Measurements from ENCODE around the gene FHOD3. TPM values are rescaled to one million over a fixed set of nuclear protein-coding genes. Genes with fewer than 3 reads are reported as not detected.

Gene FHOD3
- total RNA-seq, 1 donor from 2014 or later = 8.9 TPM

DNA sequence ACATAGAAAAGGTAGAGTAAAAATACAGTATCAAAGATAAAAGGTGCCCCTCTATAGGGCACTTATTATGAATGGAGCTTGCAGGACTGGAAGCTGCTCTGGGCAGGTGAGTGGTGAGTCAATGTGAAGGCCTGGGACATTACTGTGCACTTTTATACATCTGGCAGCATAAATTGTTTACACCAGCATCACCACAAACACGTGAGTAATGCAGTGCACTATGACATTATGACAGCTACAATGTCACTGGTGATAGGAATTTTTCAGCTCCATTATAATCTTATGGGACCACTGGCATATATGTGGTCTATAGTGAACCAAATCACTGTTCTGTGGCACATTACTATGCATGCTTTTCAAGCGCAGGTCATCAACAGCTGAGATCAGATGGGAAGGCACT lies 483.2 kb downstream of the FHOD3 start:
- Mint-ChIP-seq H3K27ac (ENCODE audit: unreplicated experiment) (no peak overlapping the region), H3K4me1 (ENCODE audit: low read depth) (peaks cover 2% of the 10 kb centered on the region), H3K27me3 (ENCODE audit: low read depth) (no peaks in the 10 kb centered on the region), H3K4me3 (ENCODE audit: unreplicated experiment) (no peak overlapping the region), H3K36me3 (ENCODE audit: low read depth) (peaks cover 3% of the 10 kb centered on the region), H3K9me3 (ENCODE audit: low read depth) (no peaks in the 10 kb centered on the region)
- TF ChIP-seq, protein P1, sequence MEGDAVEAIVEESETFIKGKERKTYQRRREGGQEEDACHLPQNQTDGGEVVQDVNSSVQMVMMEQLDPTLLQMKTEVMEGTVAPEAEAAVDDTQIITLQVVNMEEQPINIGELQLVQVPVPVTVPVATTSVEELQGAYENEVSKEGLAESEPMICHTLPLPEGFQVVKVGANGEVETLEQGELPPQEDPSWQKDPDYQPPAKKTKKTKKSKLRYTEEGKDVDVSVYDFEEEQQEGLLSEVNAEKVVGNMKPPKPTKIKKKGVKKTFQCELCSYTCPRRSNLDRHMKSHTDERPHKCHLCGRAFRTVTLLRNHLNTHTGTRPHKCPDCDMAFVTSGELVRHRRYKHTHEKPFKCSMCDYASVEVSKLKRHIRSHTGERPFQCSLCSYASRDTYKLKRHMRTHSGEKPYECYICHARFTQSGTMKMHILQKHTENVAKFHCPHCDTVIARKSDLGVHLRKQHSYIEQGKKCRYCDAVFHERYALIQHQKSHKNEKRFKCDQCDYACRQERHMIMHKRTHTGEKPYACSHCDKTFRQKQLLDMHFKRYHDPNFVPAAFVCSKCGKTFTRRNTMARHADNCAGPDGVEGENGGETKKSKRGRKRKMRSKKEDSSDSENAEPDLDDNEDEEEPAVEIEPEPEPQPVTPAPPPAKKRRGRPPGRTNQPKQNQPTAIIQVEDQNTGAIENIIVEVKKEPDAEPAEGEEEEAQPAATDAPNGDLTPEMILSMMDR (IDR thresholded peaks at IDR 0.05) = no peak
- no peak for DNase-seq (ENCODE audit: low spot score)

GRCh38 chr18:36782710-36783109 lies 485.2 kb downstream of the FHOD3 start:
- Mint-ChIP-seq H3K4me3 (ENCODE audit: unreplicated experiment) (no peak overlapping the region), H3K4me1 (ENCODE audit: low read depth) (peaks cover 21% of the 10 kb centered on the region), H3K27ac (ENCODE audit: unreplicated experiment) (no peak overlapping the region), H3K36me3 (ENCODE audit: low read depth) (peaks cover 3% of the 10 kb centered on the region), H3K9me3 (ENCODE audit: low read depth) (no peaks in the 10 kb centered on the region), H3K27me3 (ENCODE audit: low read depth) (no peaks in the 10 kb centered on the region)
- no peak for DNase-seq (ENCODE audit: low spot score)
- TF ChIP-seq, protein P1 (IDR thresholded peaks at IDR 0.05) = no peak

GRCh38 chr18:36783792-36784191 lies 486.3 kb downstream of the FHOD3 start:
- TF ChIP-seq, protein P1 (IDR thresholded peaks at IDR 0.05) = no peak
- Mint-ChIP-seq H3K4me3 (ENCODE audit: unreplicated experiment) (no peak overlapping the region), H3K27me3 (ENCODE audit: low read depth) (no peaks in the 10 kb centered on the region), H3K36me3 (ENCODE audit: low read depth) (peaks cover 3% of the 10 kb centered on the region), H3K27ac (ENCODE audit: unreplicated experiment) (no peak overlapping the region), H3K4me1 (ENCODE audit: low read depth) (peaks cover 21% of the 10 kb centered on the region), H3K9me3 (ENCODE audit: low read depth) (no peaks in the 10 kb centered on the region)
- no peak for DNase-seq (ENCODE audit: low spot score)

GRCh38 chr18:36786686-36787085 lies 489.2 kb downstream of the FHOD3 start:
- Mint-ChIP-seq H3K4me3 (ENCODE audit: unreplicated experiment) (no peak overlapping the region), H3K27ac (ENCODE audit: unreplicated experiment) (peak overlapping the region; percentile 91), H3K27me3 (ENCODE audit: low read depth) (no peaks in the 10 kb centered on the region), H3K9me3 (ENCODE audit: low read depth) (no peaks in the 10 kb centered on the region), H3K4me1 (ENCODE audit: low read depth) (peaks cover 21% of the 10 kb centered on the region), H3K36me3 (ENCODE audit: low read depth) (peaks cover 11% of the 10 kb centered on the region)
- TF ChIP-seq, protein P1 (IDR thresholded peaks at IDR 0.05) = no peak
- DNase-seq (ENCODE audit: low spot score) = no peak

GRCh38 chr18:36792634-36793283 lies 495.2 kb downstream of the FHOD3 start:
- Mint-ChIP-seq H3K4me3 (ENCODE audit: unreplicated experiment) (no peak overlapping the region), H3K27me3 (ENCODE audit: low read depth) (no peaks in the 10 kb centered on the region), H3K4me1 (ENCODE audit: low read depth) (no peaks in the 10 kb centered on the region), H3K27ac (ENCODE audit: unreplicated experiment) (no peak overlapping the region), H3K36me3 (ENCODE audit: low read depth) (peaks cover 38% of the 10 kb centered on the region), H3K9me3 (ENCODE audit: low read depth) (no peaks in the 10 kb centered on the region)
- DNase-seq (ENCODE audit: low spot score) = no peak
- TF ChIP-seq, protein P1 (IDR thresholded peaks at IDR 0.05) = no peak

Measured in chondrocyte (in vitro differentiated cells).